Psoas muscle (tissue), 8 donors: Measurements from ENCODE around the gene MRPL3. TPM values are rescaled to one million over a fixed set of nuclear protein-coding genes. Genes with fewer than 3 reads are reported as not detected.
A peak's percentile ranks its signal among the peaks of the same experiment; 100 is the strongest.

ENCODE experiments used
- ATAC-seq, 4 donors: fragments of 200-7000 bp; cut with Tn5 transposase; one replicate each; pipeline ENCODE4 v1.9.1; 2020; ENCODE audit warnings: moderate library complexity in 3 of 4, mild to moderate bottlenecking in 2 of 4
- DNase-seq, 2 donors: peaks; one replicate each; pipeline ENCODE4 v3.0.0-alpha.2; 2020
- H3K27ac ChIP-seq: fragments of 200-600 bp; one replicate; pipeline ENCODE4 v1.8.0; 2022
- H3K27me3 ChIP-seq, 3 donors: fragments of 200-600 bp in 1 of 3; one replicate each; pipeline versions ENCODE4 v1.6.1 to v1.8.0; 2013 to 2022; ENCODE audit warnings: low read length in 2 of 3, mild to moderate bottlenecking in 2 of 3, moderate library complexity in 1 of 3; ENCODE audit not compliant: insufficient read depth in 3 of 3
- H3K36me3 ChIP-seq, 2 donors: fragments of 200-600 bp in 1 of 2; one replicate each; pipeline versions ENCODE4 v1.6.1 to v1.8.0; 2013 to 2022; ENCODE audit warnings: low read depth in 1 of 2, mild to moderate bottlenecking in 1 of 2, moderate library complexity in 1 of 2; ENCODE audit not compliant: insufficient read depth in 1 of 2
- H3K4me1 ChIP-seq: fragments of 200-600 bp; one replicate; pipeline ENCODE4 v1.8.0; 2022
- H3K4me3 ChIP-seq: fragments of 200-600 bp; one replicate; pipeline ENCODE4 v1.8.0; 2022; ENCODE audit warnings: mild to moderate bottlenecking
- H3K9me3 ChIP-seq: fragments of 200-600 bp; one replicate; pipeline ENCODE4 v1.8.0; 2022
- CTCF ChIP-seq: fragments of 200-600 bp; IDR thresholded peaks from one replicate; pipeline ENCODE4 v1.8.0; 2022; ENCODE audit warnings: antibody characterized with exemption
- WGBS, 3 donors: extraction: QIAGEN DNeasy Blood & Tissue Kit; methylation state at CpG; one replicate each; pipeline versions ENCODE4 v1.1.6 to v1.1.7; 2013; 5-methylcytosine and 5-hydroxymethylcytosine counted together
- intact Hi-C, 2 donors: fragments of 100-400 bp; cut with DNase I; formaldehyde crosslinking; loops; one replicate each; pipeline versions ENCODE4 v1.11.0 to v1.14.2; 2022
- polyA plus RNA-seq, 3 donors: library from polyadenylated mRNA; stranded (reverse); fragments of 200-250 nt; gene quantifications; one replicate each; pipeline ENCODE4 v1.2.3, GENCODE V29; 2013
- total RNA-seq, 4 donors: library from RNA; stranded (reverse); fragmentation: NEBNext Ultra II Directional in 2 of 4; extraction: Animal tissue kit (Norgen Biotek cat#: 25700) in 2 of 4; gene quantifications; one replicate each; pipeline versions ENCODE4 v1.2.1 to v1.2.4, GENCODE V29; 2021 to 2023
- donor health status: healthy with polysubstance abuse.
- donor health status: DM: no; HTN: no; CAD: no; lungs with moderate emphysema.
- donor health status: Bipolar disorder and iron deficiency.
- donor health status: healthy.
- donor health status: DM: yes; HTN: yes; CAD: no.
- donor health status: DM: no; HTN: no; CAD: no.
- donor health status: DM: no; HTN: no; CAD: no.
- donor health status: DM: yes; HTN: yes; CAD: no.

MRPL3 gene
- total and polyA plus RNA-seq, 7 donors, result 53.0 to 156 (median 85.5) TPM

GRCh38 chr3:131457220-131457619, 45.6 kb downstream of the MRPL3 start:
- no peak overlapping the region for H3K4me3 ChIP-seq
- no peak overlapping the region for H3K27ac ChIP-seq
- peaks cover 8 to 38% of the 10 kb centered on the region in 2 donors for H3K36me3 ChIP-seq
- intact Hi-C loops, result no loop called here
- no peak for TF ChIP-seq CTCF
- 86 to 91% (median 89%) methylated on average over 1 of the region's 1 CpG for WGBS, 3 donors
- no peaks in the 10 kb centered on the region for H3K9me3 ChIP-seq
- no peaks in the 10 kb centered on the region for H3K27me3 ChIP-seq
- H3K4me1 ChIP-seq, result no peaks in the 10 kb centered on the region
- DNase-seq, result no peak
- ATAC-seq, result no peak

DNA sequence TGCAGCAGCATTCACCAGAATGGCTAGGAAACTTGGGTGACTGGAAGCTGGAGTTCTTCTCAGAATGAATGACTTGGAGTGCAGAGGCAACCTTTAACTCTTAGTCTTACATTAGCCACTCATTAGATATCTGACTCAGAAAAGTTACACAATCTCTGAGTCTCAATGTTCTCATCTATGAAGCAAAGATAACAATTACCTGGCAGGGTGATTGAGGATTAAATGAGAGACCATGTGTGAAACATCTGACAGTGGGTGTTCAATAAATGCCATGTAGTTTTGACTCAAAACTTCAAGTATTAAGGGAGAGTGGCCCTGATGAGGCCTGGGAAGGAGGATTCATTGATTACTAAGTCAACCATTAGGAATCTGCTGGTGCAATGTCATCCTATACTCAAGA, 48.3 kb downstream of the MRPL3 start:
- peak in 3 of 4 donors; percentile 42 to 58 (median 49) for ATAC-seq
- intact Hi-C loops, result no loop called here
- Histone ChIP-seq H3K27me3 (no peaks in the 10 kb centered on the region), H3K9me3 (no peaks in the 10 kb centered on the region), H3K4me1 (peaks cover 12% of the 10 kb centered on the region), H3K27ac (no peak overlapping the region), H3K36me3 (peaks cover 4 to 16% of the 10 kb centered on the region in 2 donors), H3K4me3 (no peak overlapping the region)
- TF ChIP-seq CTCF, result no peak
- DNase-seq, result no peak

- Histone ChIP-seq H3K9me3 (no peaks in the 10 kb centered on the region), H3K27ac (no peak overlapping the region), H3K27me3 (no peaks in the 10 kb centered on the region), H3K4me3 (no peak overlapping the region), H3K36me3 (peaks cover 4 to 6% of the 10 kb centered on the region in 2 donors), H3K4me1 (peaks cover 12% of the 10 kb centered on the region)
- ATAC-seq (no peak), DNase-seq (no peak)
- TF ChIP-seq CTCF, result no peak
- intact Hi-C loops, result no loop called here
- 88 to 91% (median 90%) methylated on average over 4 of the region's 4 CpGs for WGBS, 3 donors
These were observed 49.2 kb downstream of the MRPL3 start for GRCh38 chr3:131453533-131453932.

DNA sequence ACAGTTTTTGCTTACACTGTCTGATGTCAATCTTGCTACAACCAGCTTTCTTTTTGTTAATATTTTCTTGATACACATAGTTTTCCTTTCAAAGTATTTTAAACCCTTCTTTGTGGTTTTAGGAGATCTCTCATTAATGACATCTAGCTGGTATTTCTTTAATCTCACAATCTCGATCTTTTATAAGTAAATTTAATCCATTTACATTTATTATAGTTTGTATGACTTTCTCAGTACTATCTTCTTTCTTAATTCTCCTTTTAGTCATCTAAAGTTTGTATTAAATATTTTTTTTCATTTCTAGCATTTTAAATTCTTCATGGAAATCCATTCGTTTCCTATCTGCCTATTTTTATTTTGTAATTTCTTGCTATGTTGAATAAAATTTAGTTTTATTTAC, 55.4 kb downstream of the MRPL3 start:
- 95 to 97% (median 95%) methylated on average over 2 of the region's 2 CpGs for WGBS, 3 donors
- Histone ChIP-seq H3K4me3 (no peak overlapping the region), H3K4me1 (peaks cover 12% of the 10 kb centered on the region), H3K9me3 (no peaks in the 10 kb centered on the region), H3K36me3 (no peaks in the 10 kb centered on the region), H3K27ac (no peak overlapping the region), H3K27me3 (no peaks in the 10 kb centered on the region)
- intact Hi-C loops, result no loop called here
- no peak for TF ChIP-seq CTCF
- ATAC-seq, result no peak
- no peak for DNase-seq

GRCh38 chr3:131444180-131444579, 58.6 kb downstream of the MRPL3 start:
- TF ChIP-seq CTCF, result no peak
- Histone ChIP-seq H3K27ac (no peak overlapping the region), H3K36me3 (no peaks in the 10 kb centered on the region), H3K27me3 (no peaks in the 10 kb centered on the region), H3K9me3 (no peaks in the 10 kb centered on the region), H3K4me1 (no peaks in the 10 kb centered on the region), H3K4me3 (no peak overlapping the region)
- intact Hi-C loops, result no loop called here
- WGBS, 3 donors, result 86 to 95% (median 89%) methylated on average over 4 of the region's 4 CpGs
- ATAC-seq (no peak), DNase-seq (no peak)
